Panc1 (cell line): Measurements from ENCODE around the gene PDZD2. TPM values are rescaled to one million over a fixed set of nuclear protein-coding genes. Genes with fewer than 3 reads are reported as not detected.
"Not testable (repeated sequence)": the region's sequence is repeated elsewhere in the genome, so short reads cannot be mapped to it uniquely, and the experiment has no call there.

Experiments used
- ATAC-seq: fragments of 200-7000 bp; cut with Tn5 transposase; 2 replicates; pipeline ENCODE4 v1.9.1; 2020; ENCODE audit warnings: mild to moderate bottlenecking, moderate library complexity
- BruUV-seq: library from RNA; stranded (reverse); fragments of 400-500 nt; replicated peaks from 2 replicates; lab custom pipeline; 2021; lab: Mats Ljungman, UMichigan
- CTCF ChIA-PET: fragments of 300-600 bp; sonication (Branson Sonifier 250); formaldehyde crosslinking; loops from one replicate; lab custom pipeline; 2022; ENCODE audit warnings: antibody characterized with exemption; lab: Charles Lee
- POLR2A ChIA-PET: fragments of 300-600 bp; sonication (Branson Sonifier 250); formaldehyde crosslinking; loops from one replicate; lab custom pipeline; 2022; ENCODE audit warnings: antibody characterized with exemption; lab: Charles Lee
- DNase-seq: peaks from one replicate; pipeline ENCODE4 v3.0.0-alpha.2; 2010; ENCODE audit warnings: low read depth, low spot score
- H3K27ac ChIP-seq: 2 replicates; pipeline ENCODE4 v1.5.1; 2011; ENCODE audit warnings: mild to moderate bottlenecking, low read length, inconsistent platforms
- H3K27me3 ChIP-seq: fragments of 200-500 bp; sonication (Bioruptor generic); 2 replicates; pipeline ENCODE4 v1.6.0; 2014; ENCODE audit warnings: low read length, inconsistent platforms; ENCODE audit not compliant: control insufficient read depth, insufficient read depth
- H3K36me3 ChIP-seq: fragments of 200-500 bp; sonication (Bioruptor generic); 2 replicates; pipeline ENCODE4 v1.5.1; 2014; ENCODE audit warnings: inconsistent platforms, mild to moderate bottlenecking, low read length, moderate library complexity; ENCODE audit not compliant: control insufficient read depth, insufficient read depth
- H3K4me1 ChIP-seq: 2 replicates; pipeline ENCODE4 v1.5.1; 2011; ENCODE audit warnings: inconsistent platforms, mild to moderate bottlenecking, low read length, moderate library complexity; ENCODE audit not compliant: control insufficient read depth, insufficient read depth
- H3K4me3 ChIP-seq, 2 experiments: 2 replicates each; pipeline ENCODE4 v1.5.1; 2011 to 2012; ENCODE audit warnings: low read depth in 2 of 2, low read length in 2 of 2, mild to moderate bottlenecking in 2 of 2, inconsistent platforms in 1 of 2, moderate library complexity in 1 of 2
- H3K9me3 ChIP-seq: fragments of 200-500 bp; sonication (Bioruptor generic); 2 replicates; pipeline ENCODE4 v1.5.1; 2014; ENCODE audit warnings: low read depth, mild to moderate bottlenecking, inconsistent platforms, low read length, moderate library complexity; ENCODE audit not compliant: control insufficient read depth, insufficient read depth
- POLR2AphosphoS5 ChIP-seq: IDR thresholded peaks from 2 replicates; pipeline ENCODE4 v1.6.1; 2012; ENCODE audit warnings: mild to moderate bottlenecking, low read depth, low read length, moderate library complexity
- SIN3A ChIP-seq: IDR thresholded peaks from 2 replicates; pipeline ENCODE4 v1.6.1; 2012; ENCODE audit warnings: low read depth, mild to moderate bottlenecking, low read length, moderate library complexity, borderline replicate concordance; ENCODE audit not compliant: insufficient read depth
- TCF7L2 ChIP-seq: IDR thresholded peaks from 2 replicates; pipeline ENCODE4 v1.6.1; 2011; ENCODE audit warnings: mild to moderate bottlenecking, low read depth, low read length, inconsistent platforms
- in situ Hi-C: cut with HindIII; loops from 2 replicates; pipeline ENCODE4 v1.10.0; 2016; ENCODE audit warnings: low sequenced_read_pairs, low pct_unique_long_range_greater_than_20kb
- intact Hi-C: fragments of 100-400 bp; cut with micrococcal nuclease; formaldehyde crosslinking; loops from one replicate; pipeline ENCODE4 v1.10.0; 2022; ENCODE audit not compliant: unreplicated experiment
- total RNA-seq: library from RNA; stranded (reverse); gene quantifications from one replicate; pipeline ENCODE4 v1.2.1, GENCODE V29; 2021; ENCODE audit not compliant: unreplicated experiment
- TF ChIP-seq, protein P1 (sequence below): fragments of 450-650 bp; IDR thresholded peaks from 2 replicates; pipeline ENCODE4 v1.5.1; 2017; ENCODE audit warnings: mild to moderate bottlenecking
- TF ChIP-seq, protein P2 (sequence below), 2 experiments: IDR thresholded peaks; 2 replicates each; pipeline ENCODE4 v1.6.1; 2011 to 2012; ENCODE audit warnings: low read depth in 2 of 2, control low read depth in 1 of 2, low read length in 1 of 2, mild to moderate bottlenecking in 1 of 2, moderate library complexity in 1 of 2; ENCODE audit not compliant: insufficient read depth in 1 of 2

PDZD2 gene
- total RNA-seq, 1 experiment from 2014 or later: 0.10 TPM

DNA sequence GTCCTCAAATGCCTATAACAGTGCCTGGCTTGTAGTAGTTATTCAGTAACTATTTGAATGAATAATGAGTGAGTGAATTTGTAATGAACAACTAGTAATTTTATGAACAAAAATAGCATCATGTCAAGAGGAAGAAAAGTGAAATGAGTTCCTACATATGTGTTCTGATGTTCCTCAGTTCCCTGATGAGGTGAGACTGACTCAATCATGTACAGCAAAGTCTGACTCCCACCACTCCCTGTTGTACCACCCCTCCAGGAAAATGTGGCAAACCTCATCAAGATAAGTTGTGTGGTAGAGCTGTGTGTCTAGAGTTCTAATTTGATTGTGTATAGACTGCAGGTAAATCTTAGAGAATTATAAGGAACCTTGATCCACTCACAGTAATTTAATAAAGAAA, 333.6 kb downstream of the PDZD2 start:
- no peaks in the 10 kb centered on the region for H3K9me3 ChIP-seq
- H3K27me3 ChIP-seq: no peaks in the 10 kb centered on the region
- no peaks in the 10 kb centered on the region for H3K36me3 ChIP-seq
- no peak overlapping the region for H3K27ac ChIP-seq
- TF ChIP-seq, protein P1, sequence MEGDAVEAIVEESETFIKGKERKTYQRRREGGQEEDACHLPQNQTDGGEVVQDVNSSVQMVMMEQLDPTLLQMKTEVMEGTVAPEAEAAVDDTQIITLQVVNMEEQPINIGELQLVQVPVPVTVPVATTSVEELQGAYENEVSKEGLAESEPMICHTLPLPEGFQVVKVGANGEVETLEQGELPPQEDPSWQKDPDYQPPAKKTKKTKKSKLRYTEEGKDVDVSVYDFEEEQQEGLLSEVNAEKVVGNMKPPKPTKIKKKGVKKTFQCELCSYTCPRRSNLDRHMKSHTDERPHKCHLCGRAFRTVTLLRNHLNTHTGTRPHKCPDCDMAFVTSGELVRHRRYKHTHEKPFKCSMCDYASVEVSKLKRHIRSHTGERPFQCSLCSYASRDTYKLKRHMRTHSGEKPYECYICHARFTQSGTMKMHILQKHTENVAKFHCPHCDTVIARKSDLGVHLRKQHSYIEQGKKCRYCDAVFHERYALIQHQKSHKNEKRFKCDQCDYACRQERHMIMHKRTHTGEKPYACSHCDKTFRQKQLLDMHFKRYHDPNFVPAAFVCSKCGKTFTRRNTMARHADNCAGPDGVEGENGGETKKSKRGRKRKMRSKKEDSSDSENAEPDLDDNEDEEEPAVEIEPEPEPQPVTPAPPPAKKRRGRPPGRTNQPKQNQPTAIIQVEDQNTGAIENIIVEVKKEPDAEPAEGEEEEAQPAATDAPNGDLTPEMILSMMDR: no peak
- TF ChIP-seq TCF7L2: no peak
- TF ChIP-seq SIN3A: no peak
- TF ChIP-seq POLR2AphosphoS5: no peak
- TF ChIP-seq, protein P2, sequence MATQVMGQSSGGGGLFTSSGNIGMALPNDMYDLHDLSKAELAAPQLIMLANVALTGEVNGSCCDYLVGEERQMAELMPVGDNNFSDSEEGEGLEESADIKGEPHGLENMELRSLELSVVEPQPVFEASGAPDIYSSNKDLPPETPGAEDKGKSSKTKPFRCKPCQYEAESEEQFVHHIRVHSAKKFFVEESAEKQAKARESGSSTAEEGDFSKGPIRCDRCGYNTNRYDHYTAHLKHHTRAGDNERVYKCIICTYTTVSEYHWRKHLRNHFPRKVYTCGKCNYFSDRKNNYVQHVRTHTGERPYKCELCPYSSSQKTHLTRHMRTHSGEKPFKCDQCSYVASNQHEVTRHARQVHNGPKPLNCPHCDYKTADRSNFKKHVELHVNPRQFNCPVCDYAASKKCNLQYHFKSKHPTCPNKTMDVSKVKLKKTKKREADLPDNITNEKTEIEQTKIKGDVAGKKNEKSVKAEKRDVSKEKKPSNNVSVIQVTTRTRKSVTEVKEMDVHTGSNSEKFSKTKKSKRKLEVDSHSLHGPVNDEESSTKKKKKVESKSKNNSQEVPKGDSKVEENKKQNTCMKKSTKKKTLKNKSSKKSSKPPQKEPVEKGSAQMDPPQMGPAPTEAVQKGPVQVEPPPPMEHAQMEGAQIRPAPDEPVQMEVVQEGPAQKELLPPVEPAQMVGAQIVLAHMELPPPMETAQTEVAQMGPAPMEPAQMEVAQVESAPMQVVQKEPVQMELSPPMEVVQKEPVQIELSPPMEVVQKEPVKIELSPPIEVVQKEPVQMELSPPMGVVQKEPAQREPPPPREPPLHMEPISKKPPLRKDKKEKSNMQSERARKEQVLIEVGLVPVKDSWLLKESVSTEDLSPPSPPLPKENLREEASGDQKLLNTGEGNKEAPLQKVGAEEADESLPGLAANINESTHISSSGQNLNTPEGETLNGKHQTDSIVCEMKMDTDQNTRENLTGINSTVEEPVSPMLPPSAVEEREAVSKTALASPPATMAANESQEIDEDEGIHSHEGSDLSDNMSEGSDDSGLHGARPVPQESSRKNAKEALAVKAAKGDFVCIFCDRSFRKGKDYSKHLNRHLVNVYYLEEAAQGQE (IDR thresholded peaks at IDR 0.05; ENCODE audit: insufficient read depth in 1 of 2, low read depth in 2 of 2, low read length in 1 of 2): no peak
- intact Hi-C loops: no loop called here
- H3K4me1 ChIP-seq: no peaks in the 10 kb centered on the region
- DNase-seq (no peak), ATAC-seq (no peak)
- no TSS peak for BruUV-seq
- POLR2A ChIA-PET: no interaction called here
- CTCF ChIA-PET: no interaction called here
- no peak overlapping the region for H3K4me3 ChIP-seq
- in situ Hi-C loops: no loop called here

DNA sequence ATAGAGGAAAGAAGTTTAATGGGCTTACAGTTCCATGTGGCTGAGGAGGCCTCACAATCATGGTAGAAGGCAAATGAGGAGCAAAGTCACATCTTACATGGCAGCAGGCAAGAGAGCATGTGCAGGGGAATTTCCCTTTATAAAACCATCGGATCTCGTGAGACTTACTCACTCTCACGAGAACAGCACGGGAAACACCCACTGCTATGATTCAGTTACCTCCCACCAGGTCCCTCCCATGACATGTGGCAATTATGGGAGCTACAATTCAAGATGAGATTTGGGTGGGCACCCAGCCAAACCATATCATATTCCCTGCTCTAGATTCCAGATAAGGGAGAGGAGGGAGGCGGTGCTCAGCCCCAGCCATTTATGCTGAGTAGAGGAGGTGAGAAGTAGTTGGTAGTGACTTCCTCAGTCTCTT, 336.3 kb downstream of the PDZD2 start:
- not testable (repeated sequence) for DNase-seq, BruUV-seq, ATAC-seq

DNA sequence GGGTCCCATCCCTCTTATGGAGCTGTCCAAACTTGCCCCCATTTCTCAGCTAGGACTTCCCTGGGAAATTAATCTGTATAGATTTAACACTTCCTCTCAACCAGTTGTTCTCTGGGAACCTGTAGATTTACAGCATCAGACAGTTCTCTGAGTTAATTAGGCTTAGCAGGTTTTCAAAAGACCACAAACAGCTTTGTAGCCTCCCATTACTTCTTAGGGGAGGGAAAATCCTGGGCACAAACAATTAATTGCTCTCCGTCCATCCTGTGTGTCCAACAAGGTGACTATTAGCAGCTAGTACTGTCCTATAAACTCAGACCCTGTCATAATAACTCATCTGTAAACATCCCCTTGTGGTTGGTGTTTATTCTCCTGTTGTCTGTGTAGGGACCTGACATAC, 337.2 kb downstream of the PDZD2 start:
- ChIA-PET POLR2A (no interaction called here), CTCF (no interaction called here)
- in situ Hi-C loops (no loop called here), intact Hi-C loops (no loop called here)
- H3K27me3 ChIP-seq: no peaks in the 10 kb centered on the region
- DNase-seq (no peak), ATAC-seq (no peak)
- H3K9me3 ChIP-seq: no peaks in the 10 kb centered on the region
- BruUV-seq: no TSS peak
- no peak overlapping the region for H3K27ac ChIP-seq
- H3K36me3 ChIP-seq: no peaks in the 10 kb centered on the region
- TF ChIP-seq, protein P2 (IDR thresholded peaks at IDR 0.05; ENCODE audit: insufficient read depth in 1 of 2, low read depth in 2 of 2, low read length in 1 of 2): no peak
- TF ChIP-seq POLR2AphosphoS5 (no peak), SIN3A (no peak), TCF7L2 (no peak)
- TF ChIP-seq, protein P1: no peak
- H3K4me3 ChIP-seq: no peak overlapping the region
- no peaks in the 10 kb centered on the region for H3K4me1 ChIP-seq

More for the DNA sequence above, 336.3 kb downstream of the PDZD2 start:
- H3K36me3 ChIP-seq, H3K9me3 ChIP-seq, H3K27me3 ChIP-seq, H3K4me1 ChIP-seq, in situ Hi-C loops, CTCF ChIA-PET, intact Hi-C loops, H3K27ac ChIP-seq, H3K4me3 ChIP-seq, POLR2A ChIA-PET: not testable (repeated sequence)
